WERI-Rb-1 (cell line): Measurements from ENCODE around the gene ZDHHC1.

Experiments
- DNase-seq: peaks from one replicate; pipeline ENCODE4 v3.0.0-alpha.2; 2020
- H3K27ac ChIP-seq: fragments of 250-450 bp; sonication (Bioruptor Pico); 2 replicates; pipeline ENCODE4 v1.5.1; 2020; ENCODE audit warnings: mild to moderate bottlenecking, moderate library complexity
- H3K27me3 ChIP-seq: fragments of 250-450 bp; sonication (Bioruptor Pico); 2 replicates; pipeline ENCODE4 v1.5.1; 2021; ENCODE audit warnings: mild to moderate bottlenecking, low read depth, moderate library complexity; ENCODE audit not compliant: insufficient read depth, severe bottlenecking
- H3K36me3 ChIP-seq: fragments of 250-450 bp; sonication (Bioruptor Pico); 2 replicates; pipeline ENCODE4 v1.5.1; 2020; ENCODE audit warnings: mild to moderate bottlenecking, moderate library complexity
- H3K4me3 ChIP-seq: 2 replicates; pipeline ENCODE4 v1.5.1; 2011; ENCODE audit warnings: low read depth, mild to moderate bottlenecking, control low read depth, low read length
- H3K9me3 ChIP-seq: fragments of 250-450 bp; sonication (Bioruptor Pico); 2 replicates; pipeline ENCODE4 v1.5.1; 2021; ENCODE audit warnings: mild to moderate bottlenecking, moderate library complexity; ENCODE audit not compliant: severe bottlenecking
- CTCF ChIP-seq: IDR thresholded peaks from 2 replicates; pipeline ENCODE4 v1.5.1; 2011; ENCODE audit warnings: low read depth, mild to moderate bottlenecking, control low read depth, inconsistent platforms, low read length

The ZDHHC1 gene

DNA sequence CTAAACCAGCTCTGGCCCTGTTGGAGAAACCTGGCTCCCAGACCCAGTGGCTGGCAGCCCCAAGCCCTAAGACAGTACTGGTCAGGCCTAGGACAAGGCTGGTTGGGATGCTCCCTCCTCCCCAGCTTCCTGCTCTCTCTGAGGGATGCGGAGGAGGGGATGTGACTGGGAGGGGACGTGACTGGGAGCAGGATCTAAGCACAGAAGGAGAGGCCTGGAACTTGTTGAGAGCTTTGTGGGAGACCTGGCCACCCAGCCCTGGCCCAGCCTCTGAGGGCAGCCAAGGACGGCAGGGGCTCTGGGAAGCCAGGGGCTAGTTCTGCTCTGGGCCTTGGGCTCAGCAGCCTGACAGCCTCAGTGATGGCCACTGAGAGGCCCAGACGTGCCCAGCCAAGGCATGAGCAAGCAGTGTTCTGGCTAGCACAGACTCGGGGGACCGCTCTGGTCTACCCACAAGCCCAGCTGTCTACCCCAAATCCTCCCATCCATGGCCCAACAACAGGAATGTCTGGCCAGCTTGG is 41.9 kb upstream of the ZDHHC1 start:
- Histone ChIP-seq H3K9me3 (no peaks in the 10 kb centered on the region), H3K36me3 (no peaks in the 10 kb centered on the region; the same call in 1 of the 2 replicates), H3K4me3 (no peak overlapping the region), H3K27ac (no peak overlapping the region), H3K27me3 (no peaks in the 10 kb centered on the region)
- TF ChIP-seq CTCF = no peak
- no peak for DNase-seq

GRCh38 chr16:67457611-67458010 is 41.3 kb upstream of the ZDHHC1 start:
- H3K4me3 ChIP-seq = no peak overlapping the region
- TF ChIP-seq CTCF = no peak
- no peak for DNase-seq
- no peaks in the 10 kb centered on the region for H3K27me3 ChIP-seq
- no peak overlapping the region for H3K27ac ChIP-seq
- no peaks in the 10 kb centered on the region for H3K9me3 ChIP-seq
- no peaks in the 10 kb centered on the region; the same call in none of the 2 replicates for H3K36me3 ChIP-seq

GRCh38 chr16:67456391-67457081 is 40.3 kb upstream of the ZDHHC1 start:
- no peak overlapping the region for H3K27ac ChIP-seq

DNA sequence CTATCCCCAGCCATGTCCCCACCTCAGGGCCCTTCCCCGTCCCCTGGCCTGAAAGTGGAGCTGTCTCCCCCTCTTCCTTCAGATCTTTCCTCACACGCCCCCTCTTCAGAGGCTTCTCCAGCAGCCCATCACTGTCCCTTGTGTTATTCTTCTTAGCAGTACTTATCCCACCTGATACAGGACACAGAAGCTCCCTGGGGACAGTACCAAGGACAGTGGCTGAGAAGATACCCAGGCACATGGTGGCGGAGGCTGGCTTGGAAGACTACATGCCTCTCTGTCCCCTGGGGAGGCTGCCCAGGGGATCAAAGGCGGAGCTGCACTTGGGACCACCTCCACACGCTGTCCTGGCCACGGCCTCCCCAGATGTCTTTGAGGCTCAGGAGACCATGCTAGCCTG is 38.6 kb upstream of the ZDHHC1 start:
- H3K27me3 ChIP-seq = no peaks in the 10 kb centered on the region
- DNase-seq = no peak
- H3K36me3 ChIP-seq = peaks cover 10% of the 10 kb centered on the region
- no peak for TF ChIP-seq CTCF
- H3K9me3 ChIP-seq = no peaks in the 10 kb centered on the region
- no peak overlapping the region for H3K27ac ChIP-seq
- H3K4me3 ChIP-seq = no peak overlapping the region

More at GRCh38 chr16:67456391-67457081, 40.3 kb upstream of the ZDHHC1 start:
- peak; percentile 34 for DNase-seq
- Histone ChIP-seq H3K9me3 (no peaks in the 10 kb centered on the region), H3K36me3 (peaks cover 7% of the 10 kb centered on the region), H3K27me3 (no peaks in the 10 kb centered on the region), H3K4me3 (no peak overlapping the region)
- TF ChIP-seq CTCF = peak; percentile 56

DNA sequence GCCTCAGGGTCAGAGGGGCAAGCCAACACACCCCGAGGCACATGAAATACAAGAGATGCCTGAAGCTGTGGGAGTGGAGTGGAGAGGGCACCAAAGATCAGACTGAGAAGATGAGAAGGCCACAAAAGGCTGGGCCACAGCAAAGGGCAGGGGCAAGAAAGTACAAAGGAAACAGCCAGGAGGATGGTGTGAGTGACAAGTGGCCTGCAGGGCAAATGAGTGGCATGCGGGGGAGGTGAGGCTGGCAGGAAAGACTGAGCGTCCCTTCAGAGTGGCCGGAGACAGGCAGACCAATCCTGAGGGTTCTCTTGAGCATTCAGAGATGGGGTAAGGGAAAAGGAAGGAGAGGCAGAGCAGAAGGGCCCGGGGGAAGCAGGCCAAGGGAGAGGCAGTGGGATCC is 37.8 kb upstream of the ZDHHC1 start:
- H3K27me3 ChIP-seq = no peaks in the 10 kb centered on the region
- no peak overlapping the region for H3K4me3 ChIP-seq
- peaks cover 16% of the 10 kb centered on the region for H3K36me3 ChIP-seq
- H3K9me3 ChIP-seq = no peaks in the 10 kb centered on the region
- DNase-seq = no peak
- TF ChIP-seq CTCF = no peak
- H3K27ac ChIP-seq = no peak overlapping the region
